Measurements from ENCODE around the gene A2M. TPM values are rescaled to one million over a fixed set of nuclear protein-coding genes. Genes with fewer than 3 reads are reported as not detected.

A2M gene
- total RNA-seq, 1 experiment from 2014 or later: not detected

DNA sequence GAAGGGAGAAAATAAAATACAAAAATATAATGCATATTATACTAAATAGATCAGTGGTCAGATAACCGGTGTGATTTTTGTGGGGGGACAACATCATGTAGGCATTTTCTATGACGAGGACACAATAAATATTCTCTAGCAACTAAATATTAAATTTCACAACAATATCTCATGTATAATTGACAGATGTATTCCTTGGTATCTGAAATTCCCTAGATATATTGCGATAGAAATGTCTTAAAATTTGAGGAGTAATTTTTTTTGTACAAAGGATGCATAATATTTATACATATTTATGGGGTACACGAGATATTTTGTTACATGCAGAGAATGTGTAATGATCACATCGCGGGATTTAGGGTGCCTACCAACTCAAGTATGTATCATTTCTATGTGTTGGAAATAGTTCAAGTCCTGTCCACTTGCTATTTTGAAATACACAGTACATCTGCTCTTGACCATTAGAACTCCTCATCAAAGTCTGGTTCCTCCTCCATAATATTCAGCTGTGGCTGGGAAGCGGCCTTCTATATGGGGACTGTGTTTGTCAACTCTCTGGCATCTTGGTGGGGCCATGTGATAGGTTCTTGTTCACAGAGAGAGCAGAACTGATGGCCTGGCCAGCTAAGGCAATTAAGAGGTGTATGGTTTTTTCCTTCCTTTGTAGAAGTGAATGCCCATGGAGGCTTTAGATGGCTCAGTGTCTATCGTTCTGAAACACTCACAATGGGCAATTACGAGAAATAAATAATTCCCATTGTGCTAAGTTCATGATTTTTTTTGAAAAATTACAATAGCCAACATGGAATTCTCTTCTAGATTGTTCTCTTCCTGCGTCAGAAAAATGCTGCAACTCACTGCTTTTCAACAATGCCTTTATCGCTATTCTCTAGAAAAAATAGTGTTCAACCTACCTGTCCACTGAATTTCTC, 8.8 kb downstream of the A2M start:
- no peak overlapping the region for H3K4me3 ChIP-seq
- DNase-seq: no peak
- H3F3A ChIP-seq (ENCODE audit: insufficient read depth, low read depth): no peaks in the 10 kb centered on the region
- no TSS peak for BruUV-seq (replicated peaks)
- TF ChIP-seq EZH2 (IDR thresholded peaks at IDR 0.05; ENCODE audit: low read depth): no peak
- TF ChIP-seq, protein P1, sequence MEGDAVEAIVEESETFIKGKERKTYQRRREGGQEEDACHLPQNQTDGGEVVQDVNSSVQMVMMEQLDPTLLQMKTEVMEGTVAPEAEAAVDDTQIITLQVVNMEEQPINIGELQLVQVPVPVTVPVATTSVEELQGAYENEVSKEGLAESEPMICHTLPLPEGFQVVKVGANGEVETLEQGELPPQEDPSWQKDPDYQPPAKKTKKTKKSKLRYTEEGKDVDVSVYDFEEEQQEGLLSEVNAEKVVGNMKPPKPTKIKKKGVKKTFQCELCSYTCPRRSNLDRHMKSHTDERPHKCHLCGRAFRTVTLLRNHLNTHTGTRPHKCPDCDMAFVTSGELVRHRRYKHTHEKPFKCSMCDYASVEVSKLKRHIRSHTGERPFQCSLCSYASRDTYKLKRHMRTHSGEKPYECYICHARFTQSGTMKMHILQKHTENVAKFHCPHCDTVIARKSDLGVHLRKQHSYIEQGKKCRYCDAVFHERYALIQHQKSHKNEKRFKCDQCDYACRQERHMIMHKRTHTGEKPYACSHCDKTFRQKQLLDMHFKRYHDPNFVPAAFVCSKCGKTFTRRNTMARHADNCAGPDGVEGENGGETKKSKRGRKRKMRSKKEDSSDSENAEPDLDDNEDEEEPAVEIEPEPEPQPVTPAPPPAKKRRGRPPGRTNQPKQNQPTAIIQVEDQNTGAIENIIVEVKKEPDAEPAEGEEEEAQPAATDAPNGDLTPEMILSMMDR (conservative IDR thresholded peaks at IDR 0.05): no peak
- H3K36me3 ChIP-seq (ENCODE audit: low read depth): no peaks in the 10 kb centered on the region
- no peaks in the 10 kb centered on the region for H3K79me2 ChIP-seq (ENCODE audit: low read depth)
- H3K27ac ChIP-seq: no peak overlapping the region
- intact Hi-C loops (cut with micrococcal nuclease; ENCODE audit: unreplicated experiment): no loop called here
- H3K4me1 ChIP-seq (replicated peaks; ENCODE audit: insufficient read depth): no peaks in the 10 kb centered on the region
- CTCF ChIA-PET: no interaction called here
- no peak overlapping the region for H2AFZ ChIP-seq
- POLR2A ChIA-PET (ENCODE audit: unreplicated experiment): no interaction called here
- H3K4me2 ChIP-seq: no peak overlapping the region
- H3K27me3 ChIP-seq (ENCODE audit: insufficient read depth, low read depth): no peaks in the 10 kb centered on the region
- H3K9me2 ChIP-seq (ENCODE audit: insufficient read depth): no peaks in the 10 kb centered on the region
- H3K9me3 ChIP-seq (ENCODE audit: insufficient read depth, low read depth): no peaks in the 10 kb centered on the region
- H4K20me1 ChIP-seq (ENCODE audit: insufficient read depth): no peaks in the 10 kb centered on the region

DNA sequence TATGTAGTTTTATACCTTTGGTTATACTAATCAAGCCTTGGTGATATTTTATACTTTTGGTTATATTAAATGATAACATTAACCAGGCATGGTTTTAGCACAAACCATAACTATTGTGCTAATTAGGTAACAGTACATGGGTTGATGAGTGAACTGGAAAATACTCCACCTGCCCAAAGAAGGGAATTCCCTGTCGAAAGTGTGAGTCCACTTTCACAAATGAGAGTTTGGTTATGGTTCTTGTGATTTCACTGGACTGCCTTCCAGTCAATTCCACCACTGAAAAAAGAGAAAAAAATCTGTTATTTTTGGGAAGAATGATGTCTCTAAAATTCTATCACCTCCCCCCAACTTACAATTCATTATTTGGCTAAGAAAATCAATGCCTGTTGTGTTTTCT, 9.7 kb downstream of the A2M start:
- Histone ChIP-seq H3K9me2 (ENCODE audit: insufficient read depth) (no peaks in the 10 kb centered on the region), H4K20me1 (ENCODE audit: insufficient read depth) (no peaks in the 10 kb centered on the region), H3F3A (ENCODE audit: insufficient read depth, low read depth) (no peaks in the 10 kb centered on the region), H3K4me2 (no peak overlapping the region), H3K27ac (no peak overlapping the region), H2AFZ (no peak overlapping the region), H3K79me2 (ENCODE audit: low read depth) (no peaks in the 10 kb centered on the region), H3K27me3 (ENCODE audit: insufficient read depth, low read depth) (no peaks in the 10 kb centered on the region), H3K9me3 (ENCODE audit: insufficient read depth, low read depth) (no peaks in the 10 kb centered on the region), H3K4me1 (replicated peaks; ENCODE audit: insufficient read depth) (no peaks in the 10 kb centered on the region), H3K4me3 (no peak overlapping the region), H3K36me3 (ENCODE audit: low read depth) (no peaks in the 10 kb centered on the region)
- intact Hi-C loops (cut with micrococcal nuclease; ENCODE audit: unreplicated experiment): no loop called here
- TF ChIP-seq, protein P1 (conservative IDR thresholded peaks at IDR 0.05): no peak
- TF ChIP-seq EZH2 (IDR thresholded peaks at IDR 0.05; ENCODE audit: low read depth): no peak
- ChIA-PET CTCF (no interaction called here), POLR2A (ENCODE audit: unreplicated experiment) (no interaction called here)
- no peak for DNase-seq
- BruUV-seq (replicated peaks): no TSS peak

DNA sequence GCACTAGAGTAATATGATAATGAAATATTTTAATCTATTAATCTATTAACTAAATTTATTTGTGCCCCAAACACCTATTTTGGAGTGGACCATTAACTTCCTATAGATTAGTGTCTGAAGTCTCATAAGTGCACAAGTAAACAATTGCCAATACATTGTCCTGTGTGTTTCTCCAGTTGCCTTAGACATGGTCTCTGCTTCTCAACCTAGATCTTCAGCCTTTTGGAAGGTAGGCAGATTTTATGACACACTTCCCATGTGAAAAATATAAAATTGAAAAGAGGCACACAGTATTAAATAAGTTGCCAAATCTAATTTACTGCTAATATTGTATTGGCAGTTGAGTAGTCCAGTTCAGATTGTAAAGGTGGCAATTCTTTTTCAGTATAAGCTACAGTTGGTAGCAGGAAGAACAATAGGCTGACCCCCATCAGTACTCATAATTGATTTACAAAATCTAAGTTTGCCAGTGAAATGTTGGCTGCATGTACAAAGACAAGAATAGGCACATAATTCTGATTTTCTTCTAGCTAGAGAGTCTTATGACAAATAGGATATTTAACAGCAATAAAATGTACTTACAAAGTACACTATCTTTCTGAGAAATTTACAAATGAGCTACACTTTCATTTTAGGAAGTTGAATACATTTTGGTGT, 10.8 kb downstream of the A2M start:
- TF ChIP-seq, protein P1 (conservative IDR thresholded peaks at IDR 0.05): no peak
- no peak for TF ChIP-seq EZH2 (IDR thresholded peaks at IDR 0.05; ENCODE audit: low read depth)
- Histone ChIP-seq H3K27me3 (ENCODE audit: insufficient read depth, low read depth) (no peaks in the 10 kb centered on the region), H3K9me2 (ENCODE audit: insufficient read depth) (no peaks in the 10 kb centered on the region), H3K4me1 (replicated peaks; ENCODE audit: insufficient read depth) (no peaks in the 10 kb centered on the region), H3K27ac (no peak overlapping the region), H3F3A (ENCODE audit: insufficient read depth, low read depth) (no peaks in the 10 kb centered on the region), H3K4me2 (no peak overlapping the region), H4K20me1 (ENCODE audit: insufficient read depth) (no peaks in the 10 kb centered on the region), H2AFZ (no peak overlapping the region), H3K36me3 (ENCODE audit: low read depth) (no peaks in the 10 kb centered on the region), H3K4me3 (no peak overlapping the region), H3K79me2 (ENCODE audit: low read depth) (no peaks in the 10 kb centered on the region), H3K9me3 (ENCODE audit: insufficient read depth, low read depth) (no peaks in the 10 kb centered on the region)
- DNase-seq: no peak
- POLR2A ChIA-PET (ENCODE audit: unreplicated experiment): no interaction called here
- intact Hi-C loops (cut with micrococcal nuclease; ENCODE audit: unreplicated experiment): no loop called here
- BruUV-seq (replicated peaks): no TSS peak
- CTCF ChIA-PET: no interaction called here

Measured in PC-9 (cell line).